GM13977 (cell line): ENCODE measurements around the gene TTN.

Experiments
- DNase-seq: peaks from one replicate; pipeline ENCODE4 v3.0.0; 2012; ENCODE audit warnings: low spot score
- CTCF ChIP-seq: IDR thresholded peaks from 2 replicates; pipeline ENCODE4 v1.5.1; 2012; ENCODE audit warnings: mild to moderate bottlenecking, control low read depth; ENCODE audit not compliant: insufficient read depth; ENCODE audit errors: extremely low read depth, missing control alignments
- in situ Hi-C: fragments of 300-500 bp; cut with MboI; formaldehyde crosslinking; loops from one replicate; pipeline ENCODE4 v1.12.0; 2022; ENCODE audit warnings: low sequenced_read_pairs, low pct_unique_long_range_greater_than_20kb, mixed read lengths, inconsistent platforms; ENCODE audit not compliant: unreplicated experiment

Gene TTN

GRCh38 chr2:178829299-178829960, 22.2 kb upstream of the TTN start:
- no peak for TF ChIP-seq CTCF
- in situ Hi-C loops: no loop called here
- DNase-seq: no peak

GRCh38 chr2:178828486-178828881, 21.3 kb upstream of the TTN start:
- no peak for TF ChIP-seq CTCF
- no peak for DNase-seq
- in situ Hi-C loops: no loop called here

- in situ Hi-C loops: no loop called here
- no peak for DNase-seq
- no peak for TF ChIP-seq CTCF
These were observed 20.7 kb upstream of the TTN start for GRCh38 chr2:178827739-178828485.

- in situ Hi-C loops: no loop called here
- TF ChIP-seq CTCF: no peak
- DNase-seq: no peak
These were observed 19.9 kb upstream of the TTN start for GRCh38 chr2:178827111-178827510.

GRCh38 chr2:178825183-178825582, 18.0 kb upstream of the TTN start:
- no peak for DNase-seq
- in situ Hi-C loops: no loop called here
- no peak for TF ChIP-seq CTCF

GRCh38 chr2:178824181-178824580, 17.0 kb upstream of the TTN start:
- TF ChIP-seq CTCF: no peak

More at GRCh38 chr2:178824181-178824580, 17.0 kb upstream of the TTN start:
- DNase-seq: no peak
- in situ Hi-C loops: no loop called here
